Spinal cord (tissue), 10 donors: ENCODE measurements around the gene C12orf43. TPM values are rescaled to one million over a fixed set of nuclear protein-coding genes. Genes with fewer than 3 reads are reported as not detected.

ENCODE experiments used
- DNase-seq, 6 donors: peaks; one replicate each; pipeline versions ENCODE4 v3.0.0 to v3.0.0-alpha.2; 2013 to 2015; ENCODE audit warnings: low spot score in 6 of 6, low read depth in 4 of 6
- H3K27ac ChIP-seq: one replicate; pipeline ENCODE4 v1.5.1; 2013; ENCODE audit warnings: low read depth, low read length, control low read depth
- H3K27me3 ChIP-seq: one replicate; pipeline ENCODE4 v1.6.1; 2013; ENCODE audit warnings: low read length; ENCODE audit not compliant: control insufficient read depth, insufficient read depth
- H3K36me3 ChIP-seq: one replicate; pipeline ENCODE4 v1.6.1; 2013; ENCODE audit warnings: low read length; ENCODE audit not compliant: control insufficient read depth, insufficient read depth
- H3K4me1 ChIP-seq: one replicate; pipeline ENCODE4 v1.6.1; 2013; ENCODE audit warnings: low read length; ENCODE audit not compliant: control insufficient read depth, insufficient read depth
- H3K4me3 ChIP-seq: one replicate; pipeline ENCODE4 v1.5.1; 2013; ENCODE audit warnings: low read depth, low read length, control low read depth
- H3K9me3 ChIP-seq: one replicate; pipeline ENCODE4 v1.6.1; 2013; ENCODE audit warnings: low read length; ENCODE audit not compliant: control insufficient read depth, insufficient read depth
- WGBS: methylation state at CpG from one replicate; pipeline ENCODE4 v1.1.5; 2013; ENCODE audit warnings: missing lambda C conversion rate; ENCODE audit not compliant: insufficient coverage; 5-methylcytosine and 5-hydroxymethylcytosine counted together
- polyA plus RNA-seq, 2 donors: library from polyadenylated mRNA; unstranded; fragments of 120-200 nt; gene quantifications; one replicate each; pipeline ENCODE4 v1.2.1, GENCODE V29; 2013; ENCODE audit not compliant: insufficient read length in 2 of 2
- total RNA-seq, 2 donors: library from RNA; depleted of rRNA in 1 of 2; stranded (reverse); fragments of 120-200 nt in 1 of 2; fragments of >200 nt in 1 of 2; gene quantifications; one replicate each; pipeline versions ENCODE4 v1.2.3 to v1.2.4, GENCODE V29; 2013 to 2014
- donor health status: healthy.

Gene C12orf43
- total and polyA plus RNA-seq, 4 donors, result 15.6 to 24.9 (median 22.5) TPM

GRCh38 chr12:121033625-121034349 is 17.5 kb upstream of the C12orf43 start:
- WGBS, result 73% methylated on average over 3 of the region's 10 CpGs
- H3K4me3 ChIP-seq, result no peak overlapping the region
- no peak for DNase-seq
- peaks cover 3% of the 10 kb centered on the region for H3K27me3 ChIP-seq
- H3K9me3 ChIP-seq, result no peaks in the 10 kb centered on the region
- H3K27ac ChIP-seq, result no peak overlapping the region
- no peaks in the 10 kb centered on the region for H3K36me3 ChIP-seq
- H3K4me1 ChIP-seq, result peaks cover 3% of the 10 kb centered on the region

GRCh38 chr12:121030576-121031212 is 14.4 kb upstream of the C12orf43 start:
- Histone ChIP-seq H3K4me3 (no peak overlapping the region), H3K36me3 (no peaks in the 10 kb centered on the region), H3K4me1 (no peaks in the 10 kb centered on the region), H3K27ac (no peak overlapping the region), H3K27me3 (no peaks in the 10 kb centered on the region), H3K9me3 (no peaks in the 10 kb centered on the region)
- WGBS, result 43% methylated on average over 3 of the region's 10 CpGs
- DNase-seq, result no peak

DNA sequence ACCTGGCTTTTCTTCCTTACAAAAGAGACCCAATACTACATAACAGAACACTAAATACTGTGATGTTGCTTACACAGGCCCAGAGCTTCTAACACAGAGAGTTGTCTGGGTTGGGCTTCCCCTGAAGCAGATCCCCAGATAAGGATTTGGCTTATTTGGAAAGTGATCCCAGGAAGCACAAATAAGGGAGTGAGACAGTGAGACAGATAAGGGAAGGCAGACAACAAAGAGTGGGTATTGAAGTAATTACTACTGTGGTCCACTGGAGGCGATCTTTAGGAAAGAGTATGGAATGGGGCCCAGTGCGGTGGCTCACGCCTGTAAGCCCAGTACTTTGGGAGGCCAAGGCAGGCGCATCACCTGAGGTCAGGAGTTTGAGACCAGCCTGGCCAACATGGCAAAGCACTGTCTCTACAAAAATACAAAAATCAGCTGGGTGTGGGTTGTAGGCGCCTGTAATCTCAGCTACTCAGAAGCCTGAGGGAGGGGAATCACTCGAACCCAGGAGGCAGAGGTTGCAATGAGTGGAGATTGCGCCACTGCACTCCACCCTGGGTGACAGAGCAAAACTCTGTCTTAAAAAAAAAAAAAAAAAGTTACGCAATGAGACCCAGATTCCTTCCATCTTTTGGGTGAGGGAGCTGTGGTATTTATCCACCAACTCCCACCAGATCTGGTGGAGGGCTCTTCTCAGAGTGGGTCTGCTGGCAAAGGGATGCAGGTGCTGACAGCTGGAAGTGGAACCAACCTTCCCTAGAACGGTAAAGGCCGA is 10.2 kb upstream of the C12orf43 start:
- no peaks in the 10 kb centered on the region for H3K36me3 ChIP-seq
- WGBS, result 100% methylated on average over 2 of the region's 10 CpGs
- no peaks in the 10 kb centered on the region for H3K9me3 ChIP-seq
- H3K27ac ChIP-seq, result no peak overlapping the region
- H3K27me3 ChIP-seq, result no peaks in the 10 kb centered on the region
- DNase-seq, result no peak
- no peak overlapping the region for H3K4me3 ChIP-seq
- no peaks in the 10 kb centered on the region for H3K4me1 ChIP-seq

GRCh38 chr12:121025442-121026226 is 9.3 kb upstream of the C12orf43 start:
- Histone ChIP-seq H3K9me3 (no peaks in the 10 kb centered on the region), H3K36me3 (no peaks in the 10 kb centered on the region), H3K27me3 (peaks cover 2% of the 10 kb centered on the region), H3K4me1 (no peaks in the 10 kb centered on the region), H3K27ac (no peak overlapping the region), H3K4me3 (no peak overlapping the region)
- WGBS, result 86% methylated on average over 7 of the region's 11 CpGs
- DNase-seq, result no peak

DNA sequence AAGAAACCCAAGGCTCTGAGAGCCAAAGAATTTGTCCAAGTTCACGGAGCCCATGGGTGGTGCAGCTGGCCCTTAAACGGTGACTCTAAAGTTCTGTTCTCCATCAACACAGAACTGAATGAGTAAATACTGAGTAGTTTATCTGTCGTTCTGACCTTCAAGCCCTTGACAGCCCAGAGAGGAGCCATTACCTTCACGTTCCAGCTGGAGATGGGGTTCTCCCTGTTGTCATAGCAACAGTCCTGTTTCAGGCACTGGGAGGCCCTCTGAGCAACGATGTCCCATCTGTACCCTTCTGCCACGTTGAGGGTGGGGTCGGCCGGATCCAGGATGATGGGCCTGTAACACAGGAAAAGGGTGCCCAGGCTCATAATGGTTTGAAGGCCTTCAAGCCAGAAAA is 7.5 kb upstream of the C12orf43 start:
- no peaks in the 10 kb centered on the region for H3K36me3 ChIP-seq
- H3K9me3 ChIP-seq, result no peaks in the 10 kb centered on the region
- no peak overlapping the region for H3K27ac ChIP-seq
- DNase-seq, result no peak
- WGBS, result 58% methylated on average over 5 of the region's 8 CpGs
- H3K4me1 ChIP-seq, result no peaks in the 10 kb centered on the region
- peaks cover 2% of the 10 kb centered on the region for H3K27me3 ChIP-seq
- no peak overlapping the region for H3K4me3 ChIP-seq

GRCh38 chr12:121022713-121023112 is 6.4 kb upstream of the C12orf43 start:
- 71% methylated on average over 1 of the region's 2 CpGs for WGBS
- H3K27ac ChIP-seq, result no peak overlapping the region
- peaks cover 2% of the 10 kb centered on the region for H3K27me3 ChIP-seq
- no peaks in the 10 kb centered on the region for H3K36me3 ChIP-seq
- H3K9me3 ChIP-seq, result no peaks in the 10 kb centered on the region
- no peak for DNase-seq
- H3K4me1 ChIP-seq, result no peaks in the 10 kb centered on the region
- H3K4me3 ChIP-seq, result no peak overlapping the region

DNA sequence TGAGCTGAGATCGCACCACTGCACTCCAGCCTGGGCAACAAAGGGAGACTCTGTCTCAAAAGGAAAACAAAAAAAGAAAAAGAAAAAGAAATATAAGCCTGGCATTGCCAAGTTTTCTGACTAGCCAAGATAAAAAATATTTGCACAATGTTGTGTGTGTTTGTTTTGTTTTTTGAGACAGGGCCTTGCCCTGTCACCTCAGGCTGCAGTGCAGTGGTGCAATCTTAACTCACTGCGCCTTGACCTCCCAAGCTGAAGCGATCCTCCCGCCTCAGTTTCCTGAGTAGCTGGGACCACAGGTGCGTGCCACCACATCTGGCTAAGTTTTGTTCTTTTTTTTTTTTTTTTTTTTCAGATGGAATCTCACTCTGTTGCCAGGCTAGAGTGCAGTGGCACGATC is 5.5 kb upstream of the C12orf43 start:
- H3K36me3 ChIP-seq, result no peaks in the 10 kb centered on the region
- no peak overlapping the region for H3K4me3 ChIP-seq
- H3K4me1 ChIP-seq, result no peaks in the 10 kb centered on the region
- peaks cover 2% of the 10 kb centered on the region for H3K27me3 ChIP-seq
- no peaks in the 10 kb centered on the region for H3K9me3 ChIP-seq
- no peak overlapping the region for H3K27ac ChIP-seq
- WGBS, result 88% methylated on average over 1 of the region's 6 CpGs
- DNase-seq, result no peak

- Histone ChIP-seq H3K9me3 (no peaks in the 10 kb centered on the region), H3K36me3 (no peaks in the 10 kb centered on the region), H3K4me3 (no peak overlapping the region), H3K4me1 (peaks cover 3% of the 10 kb centered on the region), H3K27me3 (peaks cover 2% of the 10 kb centered on the region), H3K27ac (no peak overlapping the region)
- DNase-seq, result no peak
- no CpG with 5 or more reads among the region's 2 CpGs for WGBS
These were observed 2.8 kb upstream of the C12orf43 start for GRCh38 chr12:121018860-121019617.
